GM12878 (cell line): ENCODE data around the gene PCDHGC3. TPM values are rescaled to one million over a fixed set of nuclear protein-coding genes. Genes with fewer than 3 reads are reported as not detected.

ENCODE experiments used
- ATAC-seq: fragments of 200-7000 bp; cut with Tn5 transposase; 3 replicates; pipeline ENCODE4 v1.9.1; 2020; ENCODE audit warnings: mild to moderate bottlenecking, moderate library complexity
- BruUV-seq: library from RNA; stranded (reverse); fragments of 400-500 nt; replicated peaks from 2 replicates; lab custom pipeline; 2021; lab: Mats Ljungman, UMichigan
- CTCF ChIA-PET: fragments of 300-600 bp; sonication (Branson Sonifier 250); formaldehyde crosslinking; extraction: SDS; loops from one replicate; lab custom pipeline; 2021; ENCODE audit warnings: inconsistent platforms; lab: Yijun Ruan, JAX
- POLR2A ChIA-PET: fragments of 350-600 bp; formaldehyde crosslinking; extraction: SDS; loops from one replicate; lab custom pipeline; 2021; ENCODE audit warnings: inconsistent platforms; lab: Charles Lee
- RAD21 ChIA-PET: fragments of 300-600 bp; sonication (Branson Sonifier 250); formaldehyde crosslinking; loops from one replicate; lab custom pipeline; 2023; ENCODE audit warnings: antibody characterized with exemption; ENCODE audit not compliant: unreplicated experiment; lab: Charles Lee
- SMC1A ChIA-PET: fragments of 300-600 bp; sonication (Branson Sonifier 250); formaldehyde crosslinking; loops from one replicate; lab custom pipeline; 2023; ENCODE audit not compliant: unreplicated experiment, uncharacterized antibody; lab: Charles Lee
- DNase-seq: peaks from one replicate; pipeline ENCODE4 v3.0.0-alpha.2; 2011; ENCODE audit warnings: low read depth, low spot score
- FAIRE-seq: peaks from 3 replicates; lab custom pipeline; 2011; peaks lifted over from hg19 to GRCh38; lab: Jason Lieb, UNC
- H2AFZ ChIP-seq: 2 replicates; pipeline ENCODE4 v1.6.0; 2011; ENCODE audit warnings: low read depth, low read length, control low read depth; ENCODE audit not compliant: control insufficient read depth
- H3K27ac ChIP-seq: 2 replicates; pipeline ENCODE4 v1.5.1; 2011; ENCODE audit warnings: control low read depth; ENCODE audit not compliant: control insufficient read depth, insufficient read depth
- H3K27me3 ChIP-seq, 2 experiments: replicated peaks in 1 of 2; 2 replicates each; pipeline versions ENCODE4 v1.6.0 to v1.6.1; 2011; ENCODE audit warnings: low read length in 1 of 2; ENCODE audit not compliant: control insufficient read depth in 2 of 2, insufficient read depth in 2 of 2
- H3K36me3 ChIP-seq, 2 experiments: 2 replicates each; pipeline ENCODE4 v1.5.1; 2011; ENCODE audit warnings: low read length in 1 of 2; ENCODE audit not compliant: control insufficient read depth in 2 of 2, insufficient read depth in 2 of 2
- H3K4me1 ChIP-seq: 2 replicates; pipeline ENCODE4 v1.6.1; 2011; ENCODE audit warnings: mild to moderate bottlenecking, low read length, moderate library complexity, mixed read lengths; ENCODE audit not compliant: control insufficient read depth, insufficient read depth
- H3K4me2 ChIP-seq: 2 replicates; pipeline ENCODE4 v1.6.0; 2011; ENCODE audit warnings: control low read depth; ENCODE audit not compliant: control insufficient read depth, insufficient read depth
- H3K4me3 ChIP-seq: fragments of 200-600 bp; sonication (generic); 2 replicates; pipeline ENCODE4 v1.5.1; 2016
- H3K79me2 ChIP-seq: 2 replicates; pipeline ENCODE4 v1.6.0; 2011; ENCODE audit warnings: low read length; ENCODE audit not compliant: control insufficient read depth, insufficient read depth
- H3K9ac ChIP-seq: 2 replicates; pipeline ENCODE4 v1.8.0; 2011; ENCODE audit warnings: low read length, control low read depth, mixed read lengths; ENCODE audit not compliant: control insufficient read depth, insufficient read depth
- H3K9me3 ChIP-seq: replicated peaks from 3 replicates; pipeline ENCODE4 v1.5.1; 2011; ENCODE audit warnings: mild to moderate bottlenecking, low read length; ENCODE audit not compliant: control insufficient read depth, insufficient read depth
- H4K20me1 ChIP-seq: 2 replicates; pipeline ENCODE4 v1.6.0; 2011; ENCODE audit not compliant: control insufficient read depth, insufficient read depth
- ATF7 ChIP-seq: fragments of 450-650 bp; IDR thresholded peaks from 2 replicates; pipeline ENCODE4 v1.6.1; 2016; ENCODE audit warnings: low read depth, mild to moderate bottlenecking
- CEBPZ ChIP-seq: fragments of 150-350 bp; IDR thresholded peaks from 2 replicates; pipeline ENCODE4 v1.6.1; 2016; ENCODE audit warnings: low read depth, low read length
- HCFC1 ChIP-seq: fragments of 150-350 bp; IDR thresholded peaks from 2 replicates; pipeline ENCODE4 v1.6.1; 2014; ENCODE audit warnings: low read length
- KDM1A ChIP-seq: fragments of 200-600 bp; sonication (generic); IDR thresholded peaks from 2 replicates; pipeline ENCODE4 v1.6.1; 2016; ENCODE audit warnings: borderline replicate concordance
- MYB ChIP-seq: fragments of 150-350 bp; IDR thresholded peaks from 2 replicates; pipeline ENCODE4 v1.6.1; 2014; ENCODE audit warnings: mild to moderate bottlenecking, low read depth, low read length, borderline replicate concordance
- SIX5 ChIP-seq: IDR thresholded peaks from 2 replicates; pipeline ENCODE4 v1.6.1; 2011; ENCODE audit warnings: mild to moderate bottlenecking, low read depth, low read length, moderate library complexity; ENCODE audit not compliant: severe bottlenecking
- SMC3 ChIP-seq: IDR thresholded peaks from 2 replicates; pipeline ENCODE4 v1.6.1; 2011; ENCODE audit warnings: low read length, improper control_type of control experiment, borderline replicate concordance
- SUPT20H ChIP-seq: IDR thresholded peaks from 2 replicates; pipeline ENCODE4 v1.6.1; 2011; ENCODE audit warnings: low read depth, mild to moderate bottlenecking, low read length, moderate library complexity, borderline replicate concordance; ENCODE audit not compliant: control insufficient read depth
- TCF12 ChIP-seq: IDR thresholded peaks from 2 replicates; pipeline ENCODE4 v1.6.1; 2011; ENCODE audit warnings: low read depth, mild to moderate bottlenecking, low read length
- YY1 ChIP-seq: IDR thresholded peaks from 2 replicates; pipeline ENCODE4 v1.6.1; 2011; ENCODE audit warnings: low read depth, mild to moderate bottlenecking, low read length
- ZBED1 ChIP-seq: IDR thresholded peaks from 2 replicates; pipeline ENCODE4 v1.6.1; 2016; ENCODE audit warnings: borderline replicate concordance
- WGBS: methylation state at CpG from one replicate; pipeline ENCODE4 v1.1.6; 2016; ENCODE audit warnings: low lambda C conversion rate; ENCODE audit not compliant: insufficient replicate concordance, insufficient coverage; ENCODE audit errors: missing lambda C conversion rate; 5-methylcytosine and 5-hydroxymethylcytosine counted together
- in situ Hi-C: fragments of 300-500 bp; cut with MboI; formaldehyde crosslinking; loops from 9 replicates; pipeline ENCODE4 v1.14.3; 2018; ENCODE audit warnings: mixed read lengths
- intact Hi-C: fragments of 100-400 bp; cut with micrococcal nuclease; formaldehyde crosslinking; loops from one replicate; pipeline ENCODE4 v1.14.2; 2022; ENCODE audit not compliant: unreplicated experiment
- polyA plus RNA-seq, 11 experiments: library from polyadenylated mRNA; depleted of rRNA in 4 of 11; unstranded in 6 of 11; stranded (reverse) in 5 of 11; fragments of >200 nt; fragmentation: Nextera tagmentation in 4 of 11; fragmentation: Illumina TruSeq in 1 of 11; extraction: Ambion mirVana in 4 of 11; extraction: Trizol in 1 of 11; gene quantifications; 1 replicate in 1 of 11; 2 replicates in 10 of 11; pipeline versions ENCODE4 v1.2.1 to v1.2.3, GENCODE V29; 2011 to 2016; ENCODE audit warnings: inconsistent platforms in 2 of 11, missing spikeins in 2 of 11, low read depth in 1 of 11
- total RNA-seq, 4 experiments: library from RNA; depleted of rRNA in 3 of 4; stranded (reverse); fragments of >200 nt in 3 of 4; fragmentation: Illumina TruSeq in 1 of 4; extraction: Trizol in 1 of 4; gene quantifications; 2 replicates each; pipeline versions ENCODE4 v1.2.1 to v1.2.3, GENCODE V29; 2013 to 2021

PCDHGC3 gene
- total and polyA plus RNA-seq, 10 of the 15 experiments (the other 5 are each of a cell fraction or from before 2014, with no cell fraction given) = 0.53 to 22.1 (median 12.0) TPM

GRCh38 chr5:141441571-141442170 lies 34.1 kb upstream of the PCDHGC3 start:
- Histone ChIP-seq H2AFZ (no peak overlapping the region), H3K9ac (no peak overlapping the region), H3K79me2 (no peaks in the 10 kb centered on the region), H3K27me3 (no peaks in the 10 kb centered on the region), H3K36me3 (no peaks in the 10 kb centered on the region), H3K27ac (no peak overlapping the region)
- FAIRE-seq (no peak), DNase-seq (no peak)
- SMC1A ChIA-PET = no interaction called here
- POLR2A ChIA-PET = no interaction called here
- no peak for TF ChIP-seq KDM1A
- TF ChIP-seq SMC3 = no peak
- no peak for TF ChIP-seq ATF7
- no peak for TF ChIP-seq SIX5
- TF ChIP-seq HCFC1 = no peak
- TF ChIP-seq SUPT20H = no peak
- no peak for TF ChIP-seq TCF12
- no peak for TF ChIP-seq CEBPZ
- TF ChIP-seq MYB = no peak
- TF ChIP-seq YY1 = no peak
- TF ChIP-seq ZBED1 = no peak
- TF ChIP-seq, all 136 proteins: peak for 0
- no peaks in the 10 kb centered on the region for H3K4me1 ChIP-seq
- WGBS = 96% methylated on average over 48 of the region's 50 CpGs
- in situ Hi-C loops (no loop called here), intact Hi-C loops (no loop called here)
- no peaks in the 10 kb centered on the region for H4K20me1 ChIP-seq
- BruUV-seq = no TSS peak
- no peak for ATAC-seq
- H3K4me2 ChIP-seq = no peak overlapping the region
- RAD21 ChIA-PET = no interaction called here
- CTCF ChIA-PET = interaction anchor here (1.0 to 2.2 kb wide), 2 partner anchors 21 to 34 kb away, joined by 3 to 8 read pairs; partner anchors contain the start of genes PCDHGA11 and PCDHGC3
- no peak overlapping the region for H3K4me3 ChIP-seq
- no peaks in the 10 kb centered on the region; the same call in 2 of the 3 replicates for H3K9me3 ChIP-seq
